Measurements from ENCODE around the gene CYP2C8. TPM values are rescaled to one million over a fixed set of nuclear protein-coding genes. Genes with fewer than 3 reads are reported as not detected.
"Not testable (repeated sequence)": the region's sequence is repeated elsewhere in the genome, so short reads cannot be mapped to it uniquely, and the experiment has no call there.

The CYP2C8 gene
- total RNA-seq (1.4 and 1.9 TPM in 2 replicates), polyA plus RNA-seq (2.1 and 3.5 TPM in 2 replicates), polyA minus RNA-seq (0.60 and 1.00 TPM in 2 replicates)
- total RNA-seq (2013) = 1.3 TPM

- peaks cover 13% of the 10 kb centered on the region for H3K27me3 Mint-ChIP-seq
- no peak for DNase-seq
- Histone ChIP-seq H3K79me2 (ENCODE audit: control insufficient read depth, insufficient read depth, low read length) (no peaks in the 10 kb centered on the region), H3K27me3 (replicated peaks in 1 of 4; ENCODE audit: control extremely low read depth in 1 of 4, control insufficient read depth in 3 of 4, insufficient read depth in 4 of 4, low read length in 3 of 4) (peaks cover 0 to 4% (median 0%) of the 10 kb centered on the region in 4 experiments), H3K27ac (ENCODE audit: low read length in 2 of 2) (no peak within 1 kb of the TSS), H4K20me1 (ENCODE audit: control insufficient read depth, insufficient read depth, low read length, poor library complexity, severe bottlenecking) (no peaks in the 10 kb centered on the region), H3K4me2 (replicated peaks; ENCODE audit: low read depth, low read length, poor library complexity, severe bottlenecking) (no peak within 1 kb of the TSS), H3K4me1 (ENCODE audit: control insufficient read depth in 2 of 2, insufficient read depth in 2 of 2, low read length in 2 of 2) (no peaks in the 10 kb centered on the region), H3K9me3 (ENCODE audit: control extremely low read depth in 1 of 3, control insufficient read depth in 2 of 3, insufficient read depth in 1 of 3, low read length in 2 of 3) (peaks cover 0 to under 1% (median 0%) of the 10 kb centered on the region in 3 donors), H2AFZ (ENCODE audit: insufficient read depth, low read depth, low read length, poor library complexity, severe bottlenecking) (no peak within 1 kb of the TSS), H3K4me3 (ENCODE audit: control extremely low read depth in 1 of 5, extremely low read depth in 1 of 5, insufficient read depth in 1 of 5, low read depth in 2 of 5, low read length in 4 of 5) (no peak within 1 kb of the TSS), H3K36me3 (replicated peaks in 1 of 2; ENCODE audit: control extremely low read depth in 1 of 2, control insufficient read depth in 1 of 2, extremely low read depth in 1 of 2, insufficient read depth in 2 of 2, low read length in 1 of 2) (no peaks in the 10 kb centered on the region), H3K9ac (ENCODE audit: low read length) (no peak within 1 kb of the TSS)
- no peak within 1 kb of the TSS for H3K4me3 Mint-ChIP-seq
- intact Hi-C loops (cut with micrococcal nuclease) = no loop called here
- ATAC-seq (ENCODE audit: low read depth) = no peak
- no peaks in the 10 kb centered on the region for H3K4me1 Mint-ChIP-seq
- no peaks in the 10 kb centered on the region for H3K9me3 Mint-ChIP-seq (ENCODE audit: insufficient read depth)
- ChIA-PET CTCF (no interaction called here), POLR2A (no interaction called here)
- H3K27ac Mint-ChIP-seq = no peak within 1 kb of the TSS
- TF ChIP-seq CTCF (IDR thresholded peaks at IDR 0.05) (no peak), EZH2 (IDR thresholded peaks at IDR 0.05; ENCODE audit: borderline replicate concordance, insufficient read depth, low read depth, low read length, poor library complexity, severe bottlenecking) (no peak)
Measured at GRCh38 chr10:95069286-95069685, at the start of gene CYP2C8. Gene CYP2C8 (minus strand): TSS chr10:95069497. CDS start chr10:95069402, 95 bp downstream.

- Histone ChIP-seq H2AFZ (ENCODE audit: insufficient read depth, low read depth, low read length, poor library complexity, severe bottlenecking) (no peak overlapping the region), H4K20me1 (ENCODE audit: control insufficient read depth, insufficient read depth, low read length, poor library complexity, severe bottlenecking) (no peaks in the 10 kb centered on the region), H3K79me2 (ENCODE audit: control insufficient read depth, insufficient read depth, low read length) (no peaks in the 10 kb centered on the region), H3K4me2 (replicated peaks; ENCODE audit: low read depth, low read length, poor library complexity, severe bottlenecking) (no peak overlapping the region), H3K9me3 (ENCODE audit: control extremely low read depth in 1 of 3, control insufficient read depth in 2 of 3, insufficient read depth in 1 of 3, low read length in 2 of 3) (peaks cover 3 to 16% (median 5%) of the 10 kb centered on the region in 3 donors), H3K27ac (ENCODE audit: low read length in 2 of 2) (no peak overlapping the region), H3K9ac (ENCODE audit: low read length) (no peak overlapping the region), H3K4me3 (ENCODE audit: control extremely low read depth in 1 of 5, extremely low read depth in 1 of 5, insufficient read depth in 1 of 5, low read depth in 2 of 5, low read length in 4 of 5) (no peak overlapping the region), H3K27me3 (replicated peaks in 1 of 4; ENCODE audit: control extremely low read depth in 1 of 4, control insufficient read depth in 3 of 4, insufficient read depth in 4 of 4, low read length in 3 of 4) (peaks cover 0 to 7% (median 2%) of the 10 kb centered on the region in 4 experiments), H3K36me3 (replicated peaks in 1 of 2; ENCODE audit: control extremely low read depth in 1 of 2, control insufficient read depth in 1 of 2, extremely low read depth in 1 of 2, insufficient read depth in 2 of 2, low read length in 1 of 2) (no peaks in the 10 kb centered on the region), H3K4me1 (ENCODE audit: control insufficient read depth in 2 of 2, insufficient read depth in 2 of 2, low read length in 2 of 2) (no peaks in the 10 kb centered on the region)
- Mint-ChIP-seq H3K27me3 (peaks cover 42% of the 10 kb centered on the region), H3K4me3 (no peak overlapping the region), H3K4me1 (no peaks in the 10 kb centered on the region), H3K9me3 (ENCODE audit: insufficient read depth) (peaks cover 13% of the 10 kb centered on the region), H3K27ac (no peak overlapping the region)
- 40% methylated on average over 1 of the region's 2 CpGs for WGBS (ENCODE audit: insufficient coverage)
- TF ChIP-seq CTCF (IDR thresholded peaks at IDR 0.05) (no peak), EZH2 (IDR thresholded peaks at IDR 0.05; ENCODE audit: borderline replicate concordance, insufficient read depth, low read depth, low read length, poor library complexity, severe bottlenecking) (no peak)
- intact Hi-C loops (cut with micrococcal nuclease) = no loop called here
- CTCF ChIA-PET = no interaction called here
- DNase-seq (no peak), ATAC-seq (ENCODE audit: low read depth) (no peak)
- POLR2A ChIA-PET = no interaction called here
Measured at GRCh38 chr10:95116869-95117269, 47.6 kb upstream of the CYP2C8 start.

- DNase-seq; H3K4me2 ChIP-seq (replicated peaks; ENCODE audit: low read depth, low read length, poor library complexity, severe bottlenecking); H3K4me1 Mint-ChIP-seq; H3K4me1 ChIP-seq (ENCODE audit: control insufficient read depth in 2 of 2, insufficient read depth in 2 of 2, low read length in 2 of 2); H2AFZ ChIP-seq (ENCODE audit: insufficient read depth, low read depth, low read length, poor library complexity, severe bottlenecking); H3K27ac ChIP-seq (ENCODE audit: low read length in 2 of 2); H3K9ac ChIP-seq (ENCODE audit: low read length); H3K27ac Mint-ChIP-seq; CTCF ChIA-PET; ATAC-seq (ENCODE audit: low read depth); H3K4me3 ChIP-seq (ENCODE audit: control extremely low read depth in 1 of 5, extremely low read depth in 1 of 5, insufficient read depth in 1 of 5, low read depth in 2 of 5, low read length in 4 of 5); H3K4me3 Mint-ChIP-seq; H3K79me2 ChIP-seq (ENCODE audit: control insufficient read depth, insufficient read depth, low read length); H3K27me3 Mint-ChIP-seq; H3K27me3 ChIP-seq (replicated peaks in 1 of 4; ENCODE audit: control extremely low read depth in 1 of 4, control insufficient read depth in 3 of 4, insufficient read depth in 4 of 4, low read length in 3 of 4); H3K36me3 ChIP-seq (replicated peaks in 1 of 2; ENCODE audit: control extremely low read depth in 1 of 2, control insufficient read depth in 1 of 2, extremely low read depth in 1 of 2, insufficient read depth in 2 of 2, low read length in 1 of 2); POLR2A ChIA-PET; H3K9me3 ChIP-seq (ENCODE audit: control extremely low read depth in 1 of 3, control insufficient read depth in 2 of 3, insufficient read depth in 1 of 3, low read length in 2 of 3); intact Hi-C loops (cut with micrococcal nuclease); H4K20me1 ChIP-seq (ENCODE audit: control insufficient read depth, insufficient read depth, low read length, poor library complexity, severe bottlenecking); H3K9me3 Mint-ChIP-seq (ENCODE audit: insufficient read depth): not testable (repeated sequence)
- 100% methylated on average over 1 of the region's 6 CpGs for WGBS (ENCODE audit: insufficient coverage)
Measured at GRCh38 chr10:95110823-95111222, 41.5 kb upstream of the CYP2C8 start.
